Liver (tissue), 9 donors: ENCODE results near the gene ARFIP1. TPM values are rescaled to one million over a fixed set of nuclear protein-coding genes. Genes with fewer than 3 reads are reported as not detected.
A peak's percentile ranks its signal among the peaks of the same experiment; 100 is the strongest.

Experiments
- DNase-seq: peaks from one replicate; pipeline ENCODE4 v3.0.0-alpha.2; 2017; ENCODE audit warnings: low spot score
- H3K27ac ChIP-seq, 2 donors: one replicate each; pipeline ENCODE4 v1.7.0; 2013; ENCODE audit warnings: inconsistent platforms in 2 of 2, low read length in 2 of 2, control low read depth in 1 of 2, low read depth in 1 of 2, mild to moderate bottlenecking in 1 of 2
- H3K27me3 ChIP-seq, 4 donors: one replicate each; pipeline versions ENCODE4 v1.6.1 to v1.7.0; 2013; ENCODE audit warnings: low read length in 3 of 4, inconsistent platforms in 1 of 4, mild to moderate bottlenecking in 1 of 4, moderate library complexity in 1 of 4; ENCODE audit not compliant: control insufficient read depth in 4 of 4, insufficient read depth in 4 of 4
- H3K36me3 ChIP-seq, 4 donors: one replicate each; pipeline versions ENCODE4 v1.6.1 to v1.7.0; 2013; ENCODE audit warnings: low read length in 3 of 4, mild to moderate bottlenecking in 3 of 4, low read depth in 1 of 4, moderate library complexity in 1 of 4; ENCODE audit not compliant: control insufficient read depth in 4 of 4, insufficient read depth in 3 of 4
- H3K4me1 ChIP-seq, 4 donors: one replicate each; pipeline versions ENCODE4 v1.6.1 to v1.7.0; 2013; ENCODE audit warnings: low read length in 3 of 4, mild to moderate bottlenecking in 3 of 4, moderate library complexity in 1 of 4; ENCODE audit not compliant: control insufficient read depth in 4 of 4, insufficient read depth in 4 of 4
- H3K4me3 ChIP-seq, 3 donors: one replicate each; pipeline versions ENCODE4 v1.6.1 to v1.7.0; 2013; ENCODE audit warnings: low read length in 3 of 3, control low read depth in 1 of 3, low read depth in 1 of 3, mild to moderate bottlenecking in 1 of 3
- H3K9ac ChIP-seq, 2 donors: one replicate each; pipeline ENCODE4 v1.7.0; 2013; ENCODE audit warnings: low read length in 2 of 2, mild to moderate bottlenecking in 2 of 2, moderate library complexity in 2 of 2, control low read depth in 1 of 2, low read depth in 1 of 2
- H3K9me3 ChIP-seq, 4 donors: one replicate each; pipeline versions ENCODE4 v1.6.1 to v1.7.0; 2013; ENCODE audit warnings: low read length in 3 of 4; ENCODE audit not compliant: control insufficient read depth in 4 of 4
- CTCF ChIP-seq: fragments of 150-350 bp; IDR thresholded peaks from 2 replicates; pipeline ENCODE4 v1.5.1; 2017; ENCODE audit warnings: improper control_type of control experiment, low read depth, low read length; ENCODE audit not compliant: missing input control
- FOXA1 ChIP-seq: IDR thresholded peaks from 2 replicates; pipeline ENCODE4 v1.6.1; 2016; ENCODE audit warnings: antibody characterized with exemption
- FOXA2 ChIP-seq: IDR thresholded peaks from 2 replicates; pipeline ENCODE4 v1.6.1; 2016; ENCODE audit warnings: antibody characterized with exemption
- GABPA ChIP-seq, 2 donors: IDR thresholded peaks in 1 of 2; conservative IDR thresholded peaks in 1 of 2; 2 replicates each; pipeline ENCODE4 v1.6.1; 2016; ENCODE audit warnings: antibody characterized with exemption in 2 of 2, mild to moderate bottlenecking in 1 of 2, moderate library complexity in 1 of 2
- HNF4A ChIP-seq, 2 donors: conservative IDR thresholded peaks; 2 replicates each; pipeline ENCODE4 v1.6.1; 2016; ENCODE audit warnings: antibody characterized with exemption in 2 of 2, mild to moderate bottlenecking in 2 of 2
- JUND ChIP-seq, 2 donors: IDR thresholded peaks; 2 replicates each; pipeline ENCODE4 v1.6.1; 2016; ENCODE audit warnings: antibody characterized with exemption in 2 of 2
- NR2F2 ChIP-seq: IDR thresholded peaks from 2 replicates; pipeline ENCODE4 v1.6.1; 2016; ENCODE audit warnings: antibody characterized with exemption
- RAD21 ChIP-seq, 2 donors: IDR thresholded peaks; 2 replicates each; pipeline ENCODE4 v1.6.1; 2016; ENCODE audit warnings: antibody characterized with exemption in 2 of 2, mild to moderate bottlenecking in 2 of 2
- REST ChIP-seq: IDR thresholded peaks from 2 replicates; pipeline ENCODE4 v1.6.1; 2016; ENCODE audit warnings: antibody characterized with exemption, mild to moderate bottlenecking
- RXRA ChIP-seq, 2 donors: IDR thresholded peaks; 2 replicates each; pipeline ENCODE4 v1.6.1; 2017 to 2018; ENCODE audit warnings: antibody characterized with exemption in 2 of 2, mild to moderate bottlenecking in 1 of 2
- SP1 ChIP-seq: IDR thresholded peaks from 2 replicates; pipeline ENCODE4 v1.6.1; 2018; ENCODE audit warnings: antibody characterized with exemption, mild to moderate bottlenecking
- TAF1 ChIP-seq: conservative IDR thresholded peaks from 2 replicates; pipeline ENCODE4 v1.6.1; 2016; ENCODE audit warnings: antibody characterized with exemption, mild to moderate bottlenecking
- YY1 ChIP-seq: IDR thresholded peaks from 2 replicates; pipeline ENCODE4 v1.6.1; 2016; ENCODE audit warnings: antibody characterized with exemption, mild to moderate bottlenecking
- ZBTB33 ChIP-seq: IDR thresholded peaks from 2 replicates; pipeline ENCODE4 v1.6.1; 2016; ENCODE audit warnings: antibody characterized with exemption
- WGBS: extraction: QIAGEN DNeasy Blood & Tissue Kit; methylation state at CpG from one replicate; pipeline ENCODE4 v1.1.7; 2013; 5-methylcytosine and 5-hydroxymethylcytosine counted together
- polyA plus RNA-seq, 2 donors: library from polyadenylated mRNA; stranded (reverse) in 1 of 2; unstranded in 1 of 2; fragments of 200-250 nt in 1 of 2; fragments of >200 nt in 1 of 2; fragmentation: Nextera tagmentation in 1 of 2; extraction: Ambion mirVana in 1 of 2; gene quantifications; one replicate each; pipeline versions ENCODE4 v1.2.1 to v1.2.3, GENCODE V29; 2013 to 2015
- total RNA-seq, 2 donors: library from RNA; depleted of rRNA; stranded (reverse); fragments of >200 nt; gene quantifications; one replicate each; pipeline ENCODE4 v1.2.3, GENCODE V29; 2014
- TF ChIP-seq, protein P1 (sequence below): IDR thresholded peaks from 2 replicates; pipeline ENCODE4 v1.6.1; 2016; ENCODE audit warnings: antibody characterized with exemption
- donor health status: healthy.
- donor health status: healthy.
- donor health status: healthy.
- donor health status: healthy.
- donor health status: healthy.

ARFIP1 gene
- total and polyA plus RNA-seq, 4 donors = 6.8 to 16.8 (median 14.9) TPM

DNA sequence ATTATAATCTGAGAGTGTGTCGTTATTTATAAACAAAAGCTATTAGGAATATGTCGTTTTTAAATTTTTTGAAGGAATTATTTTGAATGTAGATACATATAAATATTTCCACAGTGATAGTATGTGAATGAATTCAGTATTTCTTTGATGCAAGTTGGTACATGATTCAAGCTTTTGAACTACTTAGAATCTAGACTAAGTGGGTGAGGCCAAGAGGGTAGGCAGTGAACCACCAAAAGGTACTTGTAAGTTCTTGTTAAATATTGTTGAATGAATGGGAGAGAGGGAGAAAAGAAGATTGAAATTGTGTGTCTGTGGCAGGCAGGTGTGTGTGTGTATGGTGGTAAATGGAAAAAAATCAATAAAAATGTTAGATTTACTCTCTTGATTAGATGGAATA, 69.6 kb downstream of the ARFIP1 start:
- no peak for DNase-seq
- Histone ChIP-seq H3K4me1 (no peaks in the 10 kb centered on the region), H3K9ac (no peak overlapping the region), H3K36me3 (no peaks in the 10 kb centered on the region), H3K27me3 (no peaks in the 10 kb centered on the region), H3K4me3 (no peak overlapping the region), H3K27ac (no peak overlapping the region), H3K9me3 (peaks cover 0 to 6% (median 3%) of the 10 kb centered on the region in 4 donors)
- TF ChIP-seq HNF4A (conservative IDR thresholded peaks at IDR 0.05) = no peak
- 88% methylated on average over 2 of the region's 2 CpGs for WGBS

DNA sequence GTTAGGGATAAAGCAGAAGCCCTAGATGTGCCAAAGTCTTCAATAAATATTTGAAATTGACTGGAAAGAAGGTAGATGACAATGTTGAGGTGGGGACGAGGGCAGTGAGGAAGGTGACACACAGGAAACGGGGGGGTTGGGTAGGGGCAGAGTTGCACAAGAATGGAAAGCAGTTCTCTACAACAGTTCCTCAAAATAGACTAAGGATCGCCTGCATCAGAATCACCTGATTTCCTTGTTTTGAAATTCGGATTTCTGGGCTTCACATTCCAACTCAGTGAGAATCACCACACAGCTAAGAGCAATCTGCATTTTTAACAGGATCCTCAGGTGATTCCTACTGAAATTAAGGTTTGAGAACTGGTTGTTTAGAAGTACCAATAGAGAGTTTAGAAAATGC, 70.6 kb downstream of the ARFIP1 start:
- Histone ChIP-seq H3K27me3 (no peaks in the 10 kb centered on the region), H3K36me3 (no peaks in the 10 kb centered on the region), H3K4me1 (no peaks in the 10 kb centered on the region), H3K9me3 (peaks cover 0 to 6% (median 3%) of the 10 kb centered on the region in 4 donors), H3K27ac (no peak overlapping the region), H3K4me3 (no peak overlapping the region), H3K9ac (no peak overlapping the region)
- TF ChIP-seq JUND (IDR thresholded peaks at IDR 0.05) = no peak
- no peak for TF ChIP-seq HNF4A (conservative IDR thresholded peaks at IDR 0.05)
- no peak for TF ChIP-seq YY1
- peak in 1 of 2 donors; percentile 45 for TF ChIP-seq GABPA (IDR thresholded peaks at IDR 0.05 in 1 of 2, conservative IDR thresholded peaks at IDR 0.05 in 1 of 2)
- 56% methylated on average over 4 of the region's 4 CpGs for WGBS
- DNase-seq = no peak

- WGBS = 88% methylated on average over 1 of the region's 1 CpG
- TF ChIP-seq REST (no peak), RAD21 (IDR thresholded peaks at IDR 0.05) (no peak), FOXA1 (no peak), GABPA (IDR thresholded peaks at IDR 0.05 in 1 of 2, conservative IDR thresholded peaks at IDR 0.05 in 1 of 2) (no peak), TAF1 (no peak), SP1 (no peak), ZBTB33 (no peak), CTCF (no peak), JUND (IDR thresholded peaks at IDR 0.05) (no peak), FOXA2 (no peak), NR2F2 (no peak), RXRA (IDR thresholded peaks at IDR 0.05) (no peak)
- TF ChIP-seq, protein P1, sequence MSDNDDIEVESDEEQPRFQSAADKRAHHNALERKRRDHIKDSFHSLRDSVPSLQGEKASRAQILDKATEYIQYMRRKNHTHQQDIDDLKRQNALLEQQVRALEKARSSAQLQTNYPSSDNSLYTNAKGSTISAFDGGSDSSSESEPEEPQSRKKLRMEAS = no peak
- H3K36me3 ChIP-seq = no peaks in the 10 kb centered on the region
- H3K27me3 ChIP-seq = no peaks in the 10 kb centered on the region
- H3K9ac ChIP-seq = no peak overlapping the region
- H3K9me3 ChIP-seq = peaks cover 0 to 6% (median 3%) of the 10 kb centered on the region in 4 donors
- DNase-seq = no peak
- no peak overlapping the region for H3K4me3 ChIP-seq
- no peak overlapping the region for H3K27ac ChIP-seq
- no peaks in the 10 kb centered on the region for H3K4me1 ChIP-seq
Observed at GRCh38 chr4:152851226-152851625, 71.5 kb downstream of the ARFIP1 start.
